Activated CD4-positive, alpha-beta T cell treated with anti-CD3 and anti-CD28 coated beads for 48 hours (primary cell): Measurements from ENCODE around the gene NIPA2.
"Not testable (repeated sequence)": the region's sequence is repeated elsewhere in the genome, so short reads cannot be mapped to it uniquely, and the experiment has no call there.

Experiments
- DNase-seq: peaks from one replicate; pipeline ENCODE4 v3.0.0-alpha.2; 2020

Gene NIPA2

GRCh38 chr15:22838292-22839042 lies at the start of gene NIPA2:
Gene NIPA2, plus strand, starts transcription at chr15:22838666. Its CDS starts 13,066 bp downstream, at chr15:22851732.
- peak; percentile 99 for DNase-seq

DNA sequence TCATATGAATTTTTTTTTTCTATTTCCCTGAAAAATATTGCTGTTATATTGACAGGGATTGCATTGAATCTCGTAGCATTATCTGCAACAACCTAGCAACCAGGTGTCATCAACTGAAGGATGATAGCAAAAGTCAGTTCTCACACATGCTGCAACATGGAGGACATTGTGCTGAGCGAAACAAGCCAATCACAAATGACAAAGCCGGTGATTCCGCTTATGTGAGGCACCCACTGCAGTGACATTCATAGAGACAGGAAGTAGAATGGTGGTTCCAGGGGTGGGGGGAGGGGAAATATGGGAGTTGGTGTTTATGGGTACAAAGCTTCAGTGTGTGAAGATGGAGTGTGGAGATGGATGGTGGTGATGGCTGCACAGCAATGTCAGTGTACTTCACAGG lies 44.4 kb upstream of the NIPA2 start:
- DNase-seq: no peak

GRCh38 chr15:22794621-22795167 lies 43.8 kb upstream of the NIPA2 start:
- no peak for DNase-seq

DNA sequence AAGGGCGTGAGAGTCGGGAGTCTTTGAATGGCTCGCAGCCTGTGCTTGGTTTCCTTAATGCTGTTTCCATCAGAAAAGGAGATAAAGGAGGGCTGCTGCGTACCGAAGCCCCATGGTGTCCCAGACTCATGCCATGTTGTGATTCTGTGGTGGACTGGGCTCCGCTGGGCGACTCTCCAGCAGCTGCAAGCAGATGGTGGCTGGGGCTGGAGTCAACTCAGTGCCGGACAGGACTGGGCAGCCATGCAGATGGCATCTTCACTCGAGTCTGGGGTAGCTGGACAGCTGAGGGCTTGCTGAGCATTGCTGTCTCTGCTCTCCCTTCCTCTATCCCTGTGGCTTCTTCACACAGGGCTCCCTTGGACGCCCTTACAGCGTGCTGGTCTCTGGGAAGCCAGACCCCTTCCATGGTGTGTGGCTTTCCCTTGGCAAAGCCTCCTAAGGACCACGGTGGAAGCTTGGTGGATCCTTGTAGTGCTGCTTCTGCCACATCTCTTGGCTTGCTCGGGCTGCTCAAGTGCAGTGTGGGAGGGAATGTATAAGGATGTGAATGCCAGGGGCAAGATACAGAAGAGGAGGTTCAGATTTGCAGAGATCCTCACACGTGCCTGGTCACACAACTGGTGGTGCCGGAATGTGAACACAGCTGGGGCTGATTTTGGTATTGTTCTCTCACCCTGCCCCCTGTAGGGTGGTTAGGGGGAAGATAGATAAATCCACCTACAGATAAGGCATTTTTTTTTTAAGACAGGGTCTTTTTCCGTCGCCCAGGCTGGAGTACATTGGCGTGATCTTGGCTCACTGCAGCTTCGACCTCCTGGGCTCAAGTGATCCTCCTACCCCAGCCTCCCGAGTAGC lies 43.0 kb upstream of the NIPA2 start:
- DNase-seq: no peak

GRCh38 chr15:22796079-22796478 lies 42.4 kb upstream of the NIPA2 start:
- no peak for DNase-seq

DNA sequence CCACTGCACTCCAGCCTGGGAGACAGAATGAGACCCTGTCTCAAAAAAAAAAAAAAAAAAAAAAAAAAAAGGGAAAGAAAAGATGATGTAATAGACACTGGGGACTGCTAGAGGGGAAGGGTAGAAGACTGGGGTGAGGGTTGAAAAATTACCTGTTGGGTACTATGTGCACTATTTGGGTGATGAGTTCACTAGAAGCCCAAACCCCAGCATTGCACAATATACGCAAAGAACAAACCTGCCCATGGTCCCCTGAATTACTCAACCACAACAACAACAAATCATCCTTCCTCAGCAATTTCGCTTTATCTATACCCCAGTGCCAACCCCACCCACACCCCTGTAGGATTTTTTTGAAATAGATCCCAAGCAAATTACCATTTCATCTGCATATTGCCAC lies 38.6 kb upstream of the NIPA2 start:
- DNase-seq: no peak

- not testable (repeated sequence) for DNase-seq
Measured at GRCh38 chr15:22803006-22803405, 35.5 kb upstream of the NIPA2 start.

DNA sequence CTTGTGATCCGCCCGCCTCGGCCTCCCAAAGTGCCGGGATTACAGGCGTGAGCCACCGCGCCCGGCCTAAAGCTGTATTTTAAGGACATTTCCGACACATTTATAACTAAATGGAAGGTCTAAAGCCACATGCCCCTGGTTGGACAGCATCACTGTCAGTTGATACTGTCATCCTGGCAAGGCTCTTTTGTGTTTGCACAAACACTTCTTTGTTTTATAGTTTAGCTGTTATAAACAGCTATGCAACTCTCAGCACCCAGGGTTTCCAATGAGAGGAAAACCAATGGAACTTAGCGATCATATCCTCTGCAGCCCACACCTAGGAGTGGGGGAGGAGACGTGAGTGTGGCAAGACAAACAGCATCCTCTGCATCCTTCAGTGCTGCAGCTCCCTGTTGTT lies 32.3 kb upstream of the NIPA2 start:
- no peak for DNase-seq

DNA sequence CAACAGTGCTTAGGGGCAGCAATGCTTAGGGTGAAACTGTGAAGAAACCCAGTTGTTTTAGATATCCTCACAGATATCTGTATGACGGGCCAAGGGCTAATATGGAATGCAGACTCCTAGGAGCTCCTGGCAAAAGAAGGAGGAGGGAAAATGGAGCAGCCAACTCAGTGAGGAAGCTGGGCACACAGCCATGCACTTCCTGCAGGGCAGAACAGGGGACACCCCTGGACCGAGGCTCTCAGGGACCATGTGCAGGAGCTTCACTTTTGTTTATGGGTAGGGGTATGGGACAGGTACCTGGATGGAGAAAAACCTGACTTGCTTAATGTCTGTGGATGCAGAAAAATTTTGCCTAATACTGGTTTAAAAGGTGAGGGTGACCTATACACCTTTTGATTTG lies 31.8 kb upstream of the NIPA2 start:
- DNase-seq: no peak

DNA sequence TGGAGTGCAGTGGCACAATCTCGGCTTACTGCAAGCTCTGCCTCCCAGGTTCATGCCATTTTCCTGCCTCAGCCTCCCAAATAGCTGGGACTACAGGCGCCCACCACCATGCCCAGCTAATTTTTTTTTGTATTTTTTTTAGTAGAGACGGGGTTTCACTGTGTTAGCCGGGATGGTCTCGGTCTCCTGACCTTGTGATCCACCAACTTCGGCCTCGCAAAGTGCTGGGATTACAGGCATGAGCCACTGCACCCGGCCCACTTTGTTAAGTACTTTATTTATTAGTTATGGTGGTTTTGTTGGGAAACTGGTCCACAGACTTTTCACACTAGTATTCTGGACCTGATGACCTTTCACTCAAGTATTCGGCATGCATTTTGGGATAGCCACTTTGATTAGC lies 30.6 kb upstream of the NIPA2 start:
- not testable (repeated sequence) for DNase-seq

GRCh38 chr15:22808240-22808639 lies 30.2 kb upstream of the NIPA2 start:
- DNase-seq: no peak

DNA sequence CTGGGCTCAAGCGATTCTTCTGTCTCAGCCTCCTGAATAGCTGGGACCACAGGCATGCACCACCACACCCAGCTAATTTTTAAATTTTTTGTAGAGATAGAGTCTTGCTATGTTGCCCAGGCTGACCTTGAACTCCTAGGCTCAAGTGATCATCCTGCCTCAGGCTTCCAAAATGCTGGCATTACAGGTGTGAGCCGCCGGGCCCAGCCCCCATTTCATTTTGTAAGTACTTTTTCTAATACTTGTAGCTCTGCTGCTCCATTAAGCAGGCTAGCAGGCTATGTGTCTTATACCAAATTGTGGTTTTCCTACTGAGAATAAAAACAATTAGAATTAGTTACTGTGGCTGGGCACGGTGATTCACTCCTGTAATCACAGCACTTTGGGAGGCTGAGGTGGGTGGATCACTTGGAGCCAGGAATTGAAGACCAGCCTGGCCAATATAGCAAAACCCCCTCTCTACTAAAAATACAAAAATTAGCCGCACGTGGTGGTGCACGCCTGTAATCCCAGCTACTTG lies 29.6 kb upstream of the NIPA2 start:
- DNase-seq: no peak

- no peak for DNase-seq
Measured at GRCh38 chr15:22810033-22810852, 28.2 kb upstream of the NIPA2 start.

DNA sequence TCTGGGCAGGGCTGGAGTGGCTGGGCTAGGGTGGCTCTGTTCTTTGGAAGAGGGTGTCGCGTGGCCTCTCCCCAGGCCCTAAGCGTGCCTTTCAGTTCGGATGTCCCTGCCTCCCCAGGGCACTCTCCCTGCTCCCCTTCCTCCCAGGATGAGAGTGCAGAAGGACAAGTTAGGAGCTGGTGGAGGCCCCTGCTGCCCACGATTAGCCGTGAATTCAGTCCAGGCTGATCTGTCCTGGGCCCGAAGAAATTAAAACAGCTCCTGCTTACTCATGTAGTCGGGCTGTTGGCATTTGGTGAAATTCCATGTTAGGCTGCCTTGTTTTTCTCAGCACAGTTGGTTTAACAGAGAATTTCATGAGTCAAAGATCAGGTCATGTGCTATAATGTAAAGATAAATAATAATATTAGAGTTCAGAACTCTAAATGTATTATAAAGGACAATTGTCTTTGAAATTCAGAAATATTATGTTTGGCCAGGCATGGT lies 27.6 kb upstream of the NIPA2 start:
- DNase-seq: no peak

DNA sequence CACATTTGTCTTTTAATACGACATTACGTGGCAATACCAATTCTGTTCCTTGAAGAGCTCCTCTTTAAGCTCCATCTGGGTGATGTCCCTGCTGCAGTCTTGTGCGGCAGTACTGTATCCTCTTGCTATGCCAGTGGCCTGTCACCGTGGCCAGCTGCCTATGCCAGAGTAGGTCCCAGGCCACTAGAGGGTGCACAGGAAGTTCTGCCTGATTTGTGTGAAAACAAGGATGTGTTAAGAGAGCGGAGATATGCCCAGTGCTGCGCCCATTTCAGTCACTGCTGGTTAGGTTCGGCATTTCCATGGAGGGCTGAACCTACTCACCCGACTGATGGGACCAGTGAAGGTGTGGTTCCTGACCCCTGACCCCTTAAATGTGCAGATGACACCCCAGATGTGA lies 26.8 kb upstream of the NIPA2 start:
- DNase-seq: peak; percentile 24

DNA sequence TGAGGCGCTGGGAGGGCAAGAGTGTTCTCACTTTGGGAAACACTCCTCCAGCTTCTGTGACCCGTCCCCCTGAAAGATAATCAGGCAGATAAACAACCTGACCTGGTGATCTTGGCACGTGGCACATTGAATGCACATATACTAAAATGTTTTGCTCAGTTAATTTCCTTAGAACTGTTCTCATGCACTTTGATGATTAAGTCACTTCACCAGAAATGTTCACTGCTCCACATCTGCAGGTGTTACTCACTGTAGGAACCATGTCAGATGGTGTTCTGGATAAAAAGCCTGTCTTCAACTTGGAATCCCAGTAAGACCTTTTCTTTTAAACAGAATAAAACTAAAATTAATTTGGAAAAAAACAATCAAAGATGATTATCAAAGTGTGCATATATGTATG lies 24.6 kb upstream of the NIPA2 start:
- no peak for DNase-seq

DNA sequence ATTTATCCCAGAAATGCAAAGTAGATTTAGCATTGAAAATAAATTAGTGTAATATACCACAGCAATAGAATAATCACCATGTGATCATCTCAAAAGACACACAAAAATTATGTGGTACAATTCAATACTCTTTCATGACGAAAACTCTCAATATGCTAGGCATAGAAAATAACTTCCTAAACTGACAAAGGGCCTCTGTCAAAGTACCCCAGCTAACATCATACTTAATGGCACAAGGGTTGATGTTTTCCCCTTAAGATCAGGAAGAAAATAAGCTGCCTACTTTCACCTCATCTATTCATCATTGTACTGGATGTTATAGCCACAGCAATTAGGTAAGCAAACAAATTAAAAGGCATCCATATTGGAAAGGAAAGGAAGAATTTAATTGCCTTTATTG lies 22.7 kb upstream of the NIPA2 start:
- no peak for DNase-seq

- no peak for DNase-seq
Measured at GRCh38 chr15:22819651-22820050, 18.8 kb upstream of the NIPA2 start.

- DNase-seq: no peak
Measured at GRCh38 chr15:22823495-22824128, 14.9 kb upstream of the NIPA2 start.

GRCh38 chr15:22827125-22827524 lies 11.3 kb upstream of the NIPA2 start:
- DNase-seq: no peak

- DNase-seq: no peak
Measured at GRCh38 chr15:22831473-22831872, 7.0 kb upstream of the NIPA2 start.

GRCh38 chr15:22839046-22839695 lies 705 bp downstream of the NIPA2 start:
- DNase-seq: no peak
